Stimulated activated CD4-positive, alpha-beta T cell treated with anti-CD3 and anti-CD28 coated beads, TNF-alpha, amount 100 ng/mL, for 4 hours (primary cell): ENCODE measurements around the gene PRSS33.

Source experiments
- DNase-seq, 3 experiments: peaks; one replicate each; pipeline ENCODE4 v3.0.0-alpha.2; 2020; ENCODE audit warnings: low read depth in 3 of 3

Gene PRSS33

GRCh38 chr16:2787406-2787805 lies at the start of gene PRSS33:
PRSS33 (minus strand) TSS chr16:2787560; CDS start chr16:2786547, 1,013 bp downstream.
- no peak for DNase-seq

- no peak for DNase-seq
Measured at GRCh38 chr16:2836646-2837508, 49.5 kb upstream of the PRSS33 start.

GRCh38 chr16:2835638-2836493 lies 48.5 kb upstream of the PRSS33 start:
- no peak for DNase-seq

GRCh38 chr16:2834968-2835367 lies 47.6 kb upstream of the PRSS33 start:
- no peak for DNase-seq

DNA sequence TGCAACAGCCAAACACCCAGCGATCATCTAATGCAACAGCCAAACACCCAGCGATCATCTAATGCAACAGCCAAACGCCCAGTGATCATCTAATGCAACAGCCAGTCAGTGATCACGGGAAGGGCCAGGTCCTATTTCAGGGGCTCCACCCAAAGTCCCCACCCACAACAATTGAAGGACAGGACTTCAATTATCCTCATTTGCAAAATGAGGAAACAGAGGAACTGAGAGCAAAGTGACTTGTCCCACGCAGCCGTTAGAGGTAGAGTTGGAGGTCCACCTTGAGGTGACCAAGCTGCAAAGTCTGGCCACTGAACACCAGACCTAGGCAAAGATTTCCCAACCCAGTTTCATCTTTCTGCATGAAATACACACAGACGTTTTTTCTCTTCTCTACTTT lies 46.4 kb upstream of the PRSS33 start:
- no peak for DNase-seq

GRCh38 chr16:2831203-2831602 lies 43.8 kb upstream of the PRSS33 start:
- no peak for DNase-seq

DNA sequence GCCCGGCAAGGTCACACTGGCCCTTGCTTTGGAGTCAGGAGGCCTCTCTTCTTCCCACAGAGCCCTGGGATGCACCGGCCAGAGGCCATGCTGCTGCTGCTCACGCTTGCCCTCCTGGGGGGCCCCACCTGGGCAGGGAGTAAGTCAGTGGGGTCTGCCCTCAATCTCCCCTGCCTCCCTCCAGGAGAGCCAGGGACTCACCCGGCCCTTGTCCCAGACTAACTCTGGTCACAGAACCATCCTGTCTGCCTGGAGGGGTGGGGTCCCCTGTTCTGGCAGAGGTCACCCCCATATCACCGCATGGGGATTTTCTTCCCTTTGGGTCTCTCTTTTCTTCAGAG lies 43.0 kb upstream of the PRSS33 start:
- no peak for DNase-seq

- no peak for DNase-seq
Measured at GRCh38 chr16:2829501-2830354, 42.4 kb upstream of the PRSS33 start, which contains the start of gene ZG16B. ZG16B (plus strand) TSS chr16:2830303; CDS start chr16:2830442, 139 bp downstream.

- no peak for DNase-seq
Measured at GRCh38 chr16:2828876-2829430, 41.6 kb upstream of the PRSS33 start.

DNA sequence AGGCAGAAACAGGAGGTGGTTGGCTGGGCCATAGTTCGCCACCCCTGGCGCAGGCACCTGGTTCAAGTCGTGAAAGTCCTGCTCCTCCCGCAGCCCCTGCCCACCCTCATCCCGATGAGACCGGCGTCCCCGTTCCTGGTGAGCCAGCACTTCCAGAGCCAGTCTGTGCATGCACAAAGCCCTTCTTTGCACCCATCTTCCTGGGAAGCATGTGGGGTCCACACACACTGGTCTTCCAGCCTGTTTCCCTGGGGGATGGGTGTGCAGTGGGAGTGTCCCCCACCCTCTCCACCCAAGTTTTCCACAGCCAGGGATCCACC lies 41.1 kb upstream of the PRSS33 start:
- no peak for DNase-seq

DNA sequence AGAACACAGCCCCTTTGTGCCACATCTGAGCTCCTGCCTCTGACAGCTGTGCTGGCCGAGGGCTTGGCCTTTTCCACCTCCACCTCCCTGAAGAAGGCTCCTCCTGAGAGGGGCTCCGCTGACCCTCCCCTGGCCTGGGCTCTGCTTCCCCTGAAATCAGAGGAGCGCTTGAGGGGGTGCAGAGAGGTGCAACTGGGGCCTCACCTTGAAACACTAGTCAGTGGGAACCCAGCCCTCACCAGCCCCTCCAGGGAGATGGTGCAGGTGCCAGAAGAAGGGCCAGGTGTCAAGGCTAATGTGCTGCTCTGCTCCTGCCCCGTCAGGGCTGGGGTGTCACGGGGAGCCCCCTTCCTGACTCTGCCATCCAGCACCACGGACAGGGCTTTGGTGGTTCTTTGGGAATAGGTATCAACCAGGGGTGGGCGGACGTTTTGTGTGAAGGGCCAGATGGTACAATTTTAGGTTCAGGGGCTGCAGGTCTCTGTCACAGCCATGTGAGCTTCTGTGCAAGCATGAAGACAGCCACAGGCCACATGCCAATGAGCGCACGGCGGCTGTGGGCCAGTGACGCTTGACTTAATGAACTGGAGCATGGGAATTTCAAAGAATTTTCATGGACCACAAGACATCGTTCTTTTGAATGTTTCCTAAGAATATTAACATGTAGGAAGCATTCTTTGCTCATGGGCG lies 40.6 kb upstream of the PRSS33 start:
- DNase-seq, result no peak

- DNase-seq, result no peak
Measured at GRCh38 chr16:2827374-2827791, 40.0 kb upstream of the PRSS33 start.

GRCh38 chr16:2826591-2827373 lies 39.4 kb upstream of the PRSS33 start:
- DNase-seq, result no peak

DNA sequence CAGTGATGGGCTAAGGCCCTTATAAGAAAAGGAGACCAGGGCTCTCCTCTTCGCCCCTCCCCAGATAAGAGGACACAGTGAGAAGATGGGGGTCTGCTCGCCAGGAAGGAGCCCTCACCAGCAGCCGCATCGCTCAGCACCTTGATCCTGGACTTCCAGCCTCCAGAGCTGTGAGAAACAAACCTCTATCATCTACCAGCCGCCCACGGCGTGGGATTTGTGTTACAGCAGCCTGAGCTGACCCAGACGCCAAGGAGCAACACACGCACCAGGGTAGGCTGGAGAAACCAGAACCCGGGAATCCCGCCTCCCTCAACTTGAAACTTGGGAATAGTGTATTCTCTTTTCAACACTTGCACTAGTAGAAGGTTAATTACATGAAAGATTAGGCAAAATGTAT lies 38.5 kb upstream of the PRSS33 start:
- DNase-seq, result no peak

GRCh38 chr16:2825049-2825742 lies 37.8 kb upstream of the PRSS33 start:
- no peak for DNase-seq

DNA sequence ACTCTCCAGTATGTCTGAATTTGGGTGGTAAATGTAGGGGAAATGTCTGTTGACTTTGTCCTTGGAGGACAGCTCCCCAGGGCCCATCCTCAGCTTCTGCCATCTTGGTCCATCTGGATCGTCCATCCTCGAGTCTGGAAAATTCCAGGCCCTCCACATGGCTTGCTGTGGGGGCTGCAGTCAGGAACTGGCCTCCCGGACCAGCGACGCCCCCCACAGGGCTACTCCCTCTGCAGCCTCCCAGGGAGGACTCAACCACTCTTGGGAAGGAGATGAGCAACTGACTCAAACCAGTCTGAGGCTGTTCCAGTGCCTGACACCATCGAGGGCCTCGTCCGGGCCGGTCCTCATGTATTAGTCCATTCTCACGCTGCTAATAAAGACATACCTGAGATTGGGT lies 37.3 kb upstream of the PRSS33 start:
- no peak for DNase-seq

DNA sequence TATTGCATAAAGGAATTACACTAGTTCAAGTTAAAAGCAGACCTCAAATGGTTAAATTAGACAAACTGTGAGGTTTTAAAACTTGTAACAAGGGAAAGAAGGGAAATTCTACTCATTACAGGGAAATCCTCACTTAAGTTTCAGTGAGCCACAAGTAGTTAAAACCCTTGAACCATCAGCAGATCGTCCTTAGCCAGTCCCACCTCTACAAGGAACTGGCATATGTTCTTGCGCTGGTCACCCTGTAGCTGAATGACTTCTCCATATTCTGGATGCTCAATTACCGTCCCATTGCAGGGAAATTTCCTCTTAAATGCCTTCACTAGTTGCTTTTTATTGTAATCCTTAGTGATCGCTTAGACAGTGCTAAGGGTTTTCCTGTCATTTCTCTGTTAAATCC lies 35.1 kb upstream of the PRSS33 start:
- no peak for DNase-seq

- no peak for DNase-seq
Measured at GRCh38 chr16:2822158-2822495, 34.8 kb upstream of the PRSS33 start.

DNA sequence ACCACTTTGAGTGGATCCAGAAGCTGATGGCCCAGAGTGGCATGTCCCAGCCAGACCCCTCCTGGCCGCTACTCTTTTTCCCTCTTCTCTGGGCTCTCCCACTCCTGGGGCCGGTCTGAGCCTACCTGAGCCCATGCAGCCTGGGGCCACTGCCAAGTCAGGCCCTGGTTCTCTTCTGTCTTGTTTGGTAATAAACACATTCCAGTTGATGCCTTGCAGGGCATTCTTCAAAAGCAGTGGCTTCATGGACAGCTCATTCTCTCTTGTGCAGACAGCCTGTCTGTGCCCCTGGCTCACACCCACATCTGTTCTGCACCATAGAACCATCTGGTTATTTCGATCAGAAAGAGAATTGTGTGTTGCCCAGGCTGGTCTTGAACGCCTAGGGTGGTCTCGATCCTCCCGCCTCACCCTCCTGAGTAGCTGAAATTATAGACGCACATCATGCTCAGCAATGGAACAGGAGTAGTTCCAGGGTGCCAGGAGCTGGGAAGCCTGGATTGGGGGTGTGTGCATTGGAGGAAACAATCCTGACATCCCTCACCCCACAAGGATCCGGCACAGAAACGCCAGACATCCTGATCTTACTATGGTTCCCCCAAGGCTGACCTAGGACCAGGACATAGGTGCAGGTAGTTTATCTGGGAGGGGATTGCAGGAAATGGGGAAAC lies 34.3 kb upstream of the PRSS33 start:
- no peak for DNase-seq
